NCI-H82 treated with DMSO at 0.1 percent for 48 hours (cell line): Measurements from ENCODE around the gene EVC.
A peak's percentile ranks its signal among the peaks of the same experiment; 100 is the strongest.
"Not testable (repeated sequence)": the region's sequence is repeated elsewhere in the genome, so short reads cannot be mapped to it uniquely, and the experiment has no call there.

ENCODE experiments used
- DNase-seq: peaks from one replicate; lab custom pipeline; 2025; ENCODE audit not compliant: unreplicated experiment; lab: John Stamatoyannopoulos, UW

Gene EVC

GRCh38 chr4:5839332-5839731 is 128.3 kb downstream of the EVC start:
- DNase-seq = no peak

DNA sequence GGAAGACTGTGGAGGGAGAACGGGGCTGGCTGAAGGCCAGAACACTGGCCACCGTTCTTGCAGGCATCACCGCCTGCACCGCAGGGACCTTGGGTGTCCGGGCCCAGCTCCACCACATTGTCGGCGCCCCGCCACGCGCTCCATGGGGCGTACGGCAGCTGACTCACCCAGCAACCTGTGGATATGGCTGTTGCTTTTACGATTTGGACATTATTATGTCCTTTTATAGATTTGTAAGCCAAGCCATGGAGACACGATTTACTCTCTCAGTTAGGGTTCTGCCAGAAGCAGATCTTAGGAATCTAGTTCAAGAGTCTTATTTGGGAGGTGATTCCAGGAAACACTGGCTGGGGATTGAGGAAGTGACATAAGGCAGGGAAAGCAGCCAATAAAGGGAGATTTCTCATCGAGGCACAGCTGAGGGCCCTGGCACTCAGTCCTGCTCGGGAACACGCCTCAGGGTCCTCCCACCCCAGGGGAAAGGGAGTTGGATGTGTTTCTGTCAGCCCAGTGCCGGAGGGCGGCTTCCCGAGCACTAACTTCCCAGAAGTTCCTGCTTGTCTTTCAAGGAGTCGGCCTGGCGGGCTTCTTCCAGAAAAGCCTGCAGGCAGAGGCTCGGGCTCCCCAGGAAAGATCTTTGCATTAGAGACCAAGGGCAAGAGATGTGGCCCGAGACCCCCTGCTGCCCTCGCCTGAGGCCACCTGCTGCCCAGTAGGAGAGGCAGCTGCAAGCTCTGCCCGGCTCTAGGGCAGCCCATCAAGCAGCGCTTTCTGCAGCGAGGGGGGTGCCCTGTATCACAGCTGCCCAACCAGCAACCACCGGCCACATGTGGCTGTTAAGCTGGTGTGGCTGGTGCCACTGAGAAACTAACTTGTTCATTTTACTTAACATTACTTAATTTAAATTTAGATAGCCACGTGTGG is 129.0 kb downstream of the EVC start:
- DNase-seq = no peak

GRCh38 chr4:5842456-5842855 is 131.5 kb downstream of the EVC start:
- DNase-seq = no peak

- DNase-seq = no peak
These were observed 132.9 kb downstream of the EVC start for GRCh38 chr4:5843573-5844530.

DNA sequence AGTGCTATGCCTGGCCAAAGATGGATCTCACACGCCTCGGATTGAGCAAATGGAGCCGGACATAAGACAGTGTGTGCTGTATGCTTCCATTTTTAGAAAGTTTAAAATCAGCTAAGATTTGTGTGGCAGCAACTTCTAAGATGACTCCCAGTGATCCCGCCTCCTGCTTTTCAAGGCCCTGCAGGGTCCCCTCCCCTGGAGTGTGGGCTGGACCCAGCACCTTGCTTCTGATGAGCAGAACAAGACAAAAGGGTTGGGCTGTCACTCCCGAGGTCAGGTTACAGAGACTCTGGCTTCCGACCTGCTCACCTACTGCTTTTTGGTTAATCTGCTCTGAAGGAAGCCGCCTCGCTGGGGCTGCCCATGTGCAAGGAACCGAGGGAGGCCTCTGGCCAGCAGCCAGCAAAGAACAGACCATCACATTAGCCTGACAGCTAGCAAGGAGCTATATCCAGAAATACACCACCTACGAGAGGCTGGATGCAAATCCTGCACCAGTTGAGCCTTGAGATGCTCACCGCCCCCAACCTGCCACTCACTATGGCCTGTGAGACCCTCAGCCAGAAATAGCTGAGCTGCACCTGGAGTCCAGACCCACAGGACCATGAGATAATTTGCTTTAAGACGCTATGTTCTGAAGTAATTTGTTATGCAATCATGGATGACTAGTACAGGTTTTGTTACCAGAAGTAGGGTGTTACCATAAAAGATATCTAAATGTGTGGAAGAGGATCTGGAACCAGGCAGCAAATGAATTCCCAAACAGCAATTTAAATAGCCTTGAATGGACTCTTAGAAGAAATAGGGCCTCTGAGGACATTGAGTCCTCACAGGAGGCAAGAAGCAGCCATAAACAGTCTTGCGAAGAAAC is 134.3 kb downstream of the EVC start:
- DNase-seq = no peak

GRCh38 chr4:5851637-5852301 is 140.8 kb downstream of the EVC start:
- DNase-seq = no peak

GRCh38 chr4:5852523-5853202 is 141.7 kb downstream of the EVC start:
- peak; percentile 87 for DNase-seq

DNA sequence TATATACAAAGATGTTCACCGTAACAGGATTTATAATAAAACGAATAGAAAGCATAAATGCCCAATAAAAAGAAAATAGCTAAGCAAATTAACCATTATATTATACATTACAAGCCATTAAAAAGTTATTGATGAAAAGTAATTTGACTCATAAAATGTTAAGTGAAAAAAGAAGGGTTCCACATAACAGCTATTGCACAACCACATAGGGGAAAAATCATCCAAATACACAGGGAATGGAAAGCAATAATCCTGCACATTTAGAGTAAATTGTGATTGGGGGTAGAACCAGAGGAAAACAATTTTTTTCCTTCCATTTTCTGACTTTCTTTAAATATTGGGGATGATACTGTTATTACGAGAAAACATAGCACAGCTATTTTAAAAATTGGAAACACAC is 143.9 kb downstream of the EVC start:
- DNase-seq = no peak

DNA sequence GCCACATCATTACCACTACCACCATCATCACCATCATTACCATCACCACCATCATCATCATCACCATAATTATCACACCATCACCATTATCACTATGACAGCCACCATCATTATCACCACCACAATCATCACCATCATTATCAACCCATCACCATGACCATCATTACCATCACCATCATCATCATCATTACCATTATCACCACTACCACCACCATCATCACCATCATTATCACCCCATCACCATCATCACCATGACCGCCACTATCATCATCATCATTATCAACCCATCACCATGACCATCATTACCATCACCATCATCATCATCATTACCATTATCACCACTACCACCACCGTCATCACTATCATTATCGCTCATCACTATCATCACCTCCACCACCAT is 145.4 kb downstream of the EVC start:
- not testable (repeated sequence) for DNase-seq

DNA sequence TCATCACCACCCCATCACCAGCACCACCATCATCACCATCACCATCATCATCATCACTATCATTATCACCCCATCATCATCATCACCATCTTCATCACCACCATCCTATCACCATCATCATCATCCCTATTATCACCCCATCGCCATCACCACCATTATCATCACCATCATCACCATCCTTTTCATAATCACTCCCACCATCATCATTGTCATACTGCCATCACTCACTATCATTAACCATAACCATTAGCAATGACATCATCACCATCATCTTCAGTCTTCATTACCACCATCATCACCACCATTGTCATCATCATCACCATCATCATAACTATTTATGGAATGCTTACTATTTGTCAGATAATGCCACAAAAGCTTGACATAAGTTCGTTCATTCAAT is 146.2 kb downstream of the EVC start:
- DNase-seq = no peak

DNA sequence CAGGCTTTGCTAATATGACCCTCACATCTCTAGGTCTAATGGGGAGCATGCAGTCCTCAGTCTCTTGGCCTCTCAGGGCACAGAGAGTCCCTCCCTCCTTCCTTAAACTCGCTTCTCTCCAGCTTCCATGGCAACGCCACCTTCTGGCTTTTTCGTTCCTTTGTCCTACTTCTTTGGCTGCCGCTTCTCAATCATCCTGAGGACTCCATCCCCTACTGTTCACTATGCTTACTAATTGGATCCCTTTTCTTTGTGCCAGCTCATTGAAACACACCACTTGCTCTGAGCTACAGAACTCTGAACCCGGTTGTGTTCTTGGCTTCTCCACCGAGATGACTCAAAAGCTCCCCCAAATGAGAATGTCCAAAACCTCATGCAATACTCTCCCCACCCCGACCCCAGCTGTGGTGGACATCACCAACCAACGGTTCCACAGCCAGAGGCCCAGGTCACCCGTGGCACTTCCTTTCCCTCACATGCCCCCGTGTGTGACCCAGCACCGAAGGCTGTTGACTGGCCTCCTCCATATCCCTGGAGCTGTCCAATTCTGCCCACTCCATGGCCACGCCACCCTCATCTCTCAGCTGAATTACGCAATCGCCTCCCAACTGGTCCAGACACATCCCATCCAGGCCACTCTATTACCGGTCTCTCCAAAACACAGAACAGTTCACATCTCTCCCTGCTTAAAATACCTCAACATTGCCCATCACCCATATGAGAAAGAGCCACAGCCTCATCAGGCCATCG is 147.2 kb downstream of the EVC start:
- DNase-seq = no peak

- no peak for DNase-seq
These were observed 152.6 kb downstream of the EVC start for GRCh38 chr4:5863461-5864113.
